Liver (tissue), 9 donors: ENCODE measurements around the gene LRRC36. TPM values are rescaled to one million over a fixed set of nuclear protein-coding genes. Genes with fewer than 3 reads are reported as not detected.

Experiments used
- DNase-seq: peaks from one replicate; pipeline ENCODE4 v3.0.0-alpha.2; 2017; ENCODE audit warnings: low spot score
- H3K27ac ChIP-seq, 2 donors: one replicate each; pipeline ENCODE4 v1.7.0; 2013; ENCODE audit warnings: inconsistent platforms in 2 of 2, low read length in 2 of 2, control low read depth in 1 of 2, low read depth in 1 of 2, mild to moderate bottlenecking in 1 of 2
- H3K27me3 ChIP-seq, 4 donors: one replicate each; pipeline versions ENCODE4 v1.6.1 to v1.7.0; 2013; ENCODE audit warnings: low read length in 3 of 4, inconsistent platforms in 1 of 4, mild to moderate bottlenecking in 1 of 4, moderate library complexity in 1 of 4; ENCODE audit not compliant: control insufficient read depth in 4 of 4, insufficient read depth in 4 of 4
- H3K36me3 ChIP-seq, 4 donors: one replicate each; pipeline versions ENCODE4 v1.6.1 to v1.7.0; 2013; ENCODE audit warnings: low read length in 3 of 4, mild to moderate bottlenecking in 3 of 4, low read depth in 1 of 4, moderate library complexity in 1 of 4; ENCODE audit not compliant: control insufficient read depth in 4 of 4, insufficient read depth in 3 of 4
- H3K4me1 ChIP-seq, 4 donors: one replicate each; pipeline versions ENCODE4 v1.6.1 to v1.7.0; 2013; ENCODE audit warnings: low read length in 3 of 4, mild to moderate bottlenecking in 3 of 4, moderate library complexity in 1 of 4; ENCODE audit not compliant: control insufficient read depth in 4 of 4, insufficient read depth in 4 of 4
- H3K4me3 ChIP-seq, 3 donors: one replicate each; pipeline versions ENCODE4 v1.6.1 to v1.7.0; 2013; ENCODE audit warnings: low read length in 3 of 3, control low read depth in 1 of 3, low read depth in 1 of 3, mild to moderate bottlenecking in 1 of 3
- H3K9ac ChIP-seq, 2 donors: one replicate each; pipeline ENCODE4 v1.7.0; 2013; ENCODE audit warnings: low read length in 2 of 2, mild to moderate bottlenecking in 2 of 2, moderate library complexity in 2 of 2, control low read depth in 1 of 2, low read depth in 1 of 2
- H3K9me3 ChIP-seq, 4 donors: one replicate each; pipeline versions ENCODE4 v1.6.1 to v1.7.0; 2013; ENCODE audit warnings: low read length in 3 of 4; ENCODE audit not compliant: control insufficient read depth in 4 of 4
- ATF3 ChIP-seq: IDR thresholded peaks from 2 replicates; pipeline ENCODE4 v1.6.1; 2016; ENCODE audit warnings: antibody characterized with exemption
- CTCF ChIP-seq: fragments of 150-350 bp; IDR thresholded peaks from 2 replicates; pipeline ENCODE4 v1.5.1; 2017; ENCODE audit warnings: improper control_type of control experiment, low read depth, low read length; ENCODE audit not compliant: missing input control
- FOXA1 ChIP-seq: IDR thresholded peaks from 2 replicates; pipeline ENCODE4 v1.6.1; 2016; ENCODE audit warnings: antibody characterized with exemption
- FOXA2 ChIP-seq: IDR thresholded peaks from 2 replicates; pipeline ENCODE4 v1.6.1; 2016; ENCODE audit warnings: antibody characterized with exemption
- GABPA ChIP-seq, 2 donors: IDR thresholded peaks in 1 of 2; conservative IDR thresholded peaks in 1 of 2; 2 replicates each; pipeline ENCODE4 v1.6.1; 2016; ENCODE audit warnings: antibody characterized with exemption in 2 of 2, mild to moderate bottlenecking in 1 of 2, moderate library complexity in 1 of 2
- HNF4A ChIP-seq, 2 donors: conservative IDR thresholded peaks; 2 replicates each; pipeline ENCODE4 v1.6.1; 2016; ENCODE audit warnings: antibody characterized with exemption in 2 of 2, mild to moderate bottlenecking in 2 of 2
- HNF4G ChIP-seq: IDR thresholded peaks from 2 replicates; pipeline ENCODE4 v1.6.1; 2016; ENCODE audit warnings: antibody characterized with exemption
- JUND ChIP-seq, 2 donors: IDR thresholded peaks; 2 replicates each; pipeline ENCODE4 v1.6.1; 2016; ENCODE audit warnings: antibody characterized with exemption in 2 of 2
- MAX ChIP-seq: IDR thresholded peaks from 2 replicates; pipeline ENCODE4 v1.6.1; 2016; ENCODE audit warnings: antibody characterized with exemption
- NR2F2 ChIP-seq: IDR thresholded peaks from 2 replicates; pipeline ENCODE4 v1.6.1; 2016; ENCODE audit warnings: antibody characterized with exemption
- RAD21 ChIP-seq, 2 donors: IDR thresholded peaks; 2 replicates each; pipeline ENCODE4 v1.6.1; 2016; ENCODE audit warnings: antibody characterized with exemption in 2 of 2, mild to moderate bottlenecking in 2 of 2
- REST ChIP-seq: IDR thresholded peaks from 2 replicates; pipeline ENCODE4 v1.6.1; 2016; ENCODE audit warnings: antibody characterized with exemption, mild to moderate bottlenecking
- RXRA ChIP-seq, 2 donors: IDR thresholded peaks; 2 replicates each; pipeline ENCODE4 v1.6.1; 2017 to 2018; ENCODE audit warnings: antibody characterized with exemption in 2 of 2, mild to moderate bottlenecking in 1 of 2
- SP1 ChIP-seq: IDR thresholded peaks from 2 replicates; pipeline ENCODE4 v1.6.1; 2018; ENCODE audit warnings: antibody characterized with exemption, mild to moderate bottlenecking
- ZBTB33 ChIP-seq: IDR thresholded peaks from 2 replicates; pipeline ENCODE4 v1.6.1; 2016; ENCODE audit warnings: antibody characterized with exemption
- WGBS: extraction: QIAGEN DNeasy Blood & Tissue Kit; methylation state at CpG from one replicate; pipeline ENCODE4 v1.1.7; 2013; 5-methylcytosine and 5-hydroxymethylcytosine counted together
- polyA plus RNA-seq, 2 donors: library from polyadenylated mRNA; stranded (reverse) in 1 of 2; unstranded in 1 of 2; fragments of 200-250 nt in 1 of 2; fragments of >200 nt in 1 of 2; fragmentation: Nextera tagmentation in 1 of 2; extraction: Ambion mirVana in 1 of 2; gene quantifications; one replicate each; pipeline versions ENCODE4 v1.2.1 to v1.2.3, GENCODE V29; 2013 to 2015
- total RNA-seq, 2 donors: library from RNA; depleted of rRNA; stranded (reverse); fragments of >200 nt; gene quantifications; one replicate each; pipeline ENCODE4 v1.2.3, GENCODE V29; 2014
- donor health status: healthy.
- donor health status: healthy.
- donor health status: healthy.
- donor health status: healthy.
- donor health status: healthy.

The LRRC36 gene
- total and polyA plus RNA-seq, 4 donors = 0.08 TPM; not detected in 3

GRCh38 chr16:67302076-67302475 is 24.5 kb upstream of the LRRC36 start:
- Histone ChIP-seq H3K27ac (no peak overlapping the region), H3K36me3 (no peaks in the 10 kb centered on the region), H3K4me1 (no peaks in the 10 kb centered on the region), H3K9ac (no peak overlapping the region), H3K27me3 (no peaks in the 10 kb centered on the region), H3K4me3 (no peak overlapping the region), H3K9me3 (no peaks in the 10 kb centered on the region)
- WGBS = 90% methylated on average over 7 of the region's 7 CpGs
- TF ChIP-seq GABPA (IDR thresholded peaks at IDR 0.05 in 1 of 2, conservative IDR thresholded peaks at IDR 0.05 in 1 of 2) = no peak
- no peak for DNase-seq

GRCh38 chr16:67302970-67303369 is 23.6 kb upstream of the LRRC36 start:
- WGBS = 91% methylated on average over 8 of the region's 8 CpGs
- no peaks in the 10 kb centered on the region for H3K9me3 ChIP-seq
- no peak overlapping the region for H3K9ac ChIP-seq
- H3K4me3 ChIP-seq = no peak overlapping the region
- H3K36me3 ChIP-seq = no peaks in the 10 kb centered on the region
- no peaks in the 10 kb centered on the region for H3K27me3 ChIP-seq
- TF ChIP-seq JUND (IDR thresholded peaks at IDR 0.05) (no peak), RXRA (IDR thresholded peaks at IDR 0.05) (no peak)
- DNase-seq = no peak
- H3K4me1 ChIP-seq = no peaks in the 10 kb centered on the region
- no peak overlapping the region for H3K27ac ChIP-seq

- Histone ChIP-seq H3K4me3 (no peak overlapping the region), H3K4me1 (no peaks in the 10 kb centered on the region), H3K36me3 (no peaks in the 10 kb centered on the region), H3K9me3 (no peaks in the 10 kb centered on the region), H3K9ac (no peak overlapping the region), H3K27ac (no peak overlapping the region), H3K27me3 (no peaks in the 10 kb centered on the region)
- no peak for DNase-seq
- no peak for TF ChIP-seq JUND (IDR thresholded peaks at IDR 0.05)
- TF ChIP-seq CTCF = no peak
- TF ChIP-seq SP1 = no peak
- TF ChIP-seq RXRA (IDR thresholded peaks at IDR 0.05) = no peak
- TF ChIP-seq FOXA2 = no peak
- TF ChIP-seq GABPA (IDR thresholded peaks at IDR 0.05 in 1 of 2, conservative IDR thresholded peaks at IDR 0.05 in 1 of 2) = no peak
- TF ChIP-seq REST = no peak
- TF ChIP-seq MAX = no peak
- no peak for TF ChIP-seq FOXA1
- no peak for TF ChIP-seq ZBTB33
- TF ChIP-seq NR2F2 = no peak
- no peak for TF ChIP-seq ATF3
- no peak for TF ChIP-seq HNF4G
- no peak for TF ChIP-seq HNF4A (conservative IDR thresholded peaks at IDR 0.05)
- TF ChIP-seq RAD21 (IDR thresholded peaks at IDR 0.05) = no peak
- WGBS = 92% methylated on average over 1 of the region's 1 CpG
Measured at GRCh38 chr16:67304020-67304419, 22.6 kb upstream of the LRRC36 start.
